Osteoblast (primary cell): ENCODE data around the gene DGKD. TPM values are rescaled to one million over a fixed set of nuclear protein-coding genes. Genes with fewer than 3 reads are reported as not detected.

ENCODE experiments used
- DNase-seq: peaks from one replicate; pipeline ENCODE4 v3.0.0; 2011; ENCODE audit warnings: low spot score, mixed read lengths; ENCODE audit not compliant: insufficient read length; ENCODE audit errors: missing footprints
- H2AFZ ChIP-seq: 2 replicates; pipeline ENCODE4 v1.6.0; 2011; ENCODE audit warnings: mild to moderate bottlenecking, low read length
- H3K27ac ChIP-seq: 2 replicates; pipeline ENCODE4 v1.5.1; 2011; ENCODE audit warnings: mild to moderate bottlenecking, low read depth, low read length, moderate library complexity
- H3K27me3 ChIP-seq: 2 replicates; pipeline ENCODE4 v1.6.0; 2012; ENCODE audit warnings: mild to moderate bottlenecking, control low read depth, inconsistent platforms, low read length, moderate library complexity; ENCODE audit not compliant: insufficient read depth
- H3K36me3 ChIP-seq: 2 replicates; pipeline ENCODE4 v1.5.1; 2011; ENCODE audit warnings: mild to moderate bottlenecking, low read length, control low read depth, moderate library complexity; ENCODE audit not compliant: insufficient read depth
- H3K4me1 ChIP-seq: 2 replicates; pipeline ENCODE4 v1.5.1; 2011; ENCODE audit warnings: mild to moderate bottlenecking, low read length, control low read depth, moderate library complexity; ENCODE audit not compliant: insufficient read depth
- H3K4me2 ChIP-seq: 2 replicates; pipeline ENCODE4 v1.6.0; 2011; ENCODE audit warnings: mild to moderate bottlenecking, low read length; ENCODE audit not compliant: insufficient read depth
- H3K4me3 ChIP-seq: fragments of 200-600 bp; sonication (generic); 3 replicates; pipeline ENCODE4 v1.5.1; 2012; ENCODE audit warnings: mild to moderate bottlenecking, low read length, inconsistent platforms; ENCODE audit not compliant: insufficient read depth
- H3K79me2 ChIP-seq: 2 replicates; pipeline ENCODE4 v1.6.0; 2012; ENCODE audit warnings: mild to moderate bottlenecking, low read length, control low read depth, inconsistent platforms; ENCODE audit not compliant: insufficient read depth
- H3K9me3 ChIP-seq: 2 replicates; pipeline ENCODE4 v1.5.1; 2011; ENCODE audit warnings: low read depth, low read length, control low read depth
- H4K20me1 ChIP-seq: 2 replicates; pipeline ENCODE4 v1.6.0; 2012; ENCODE audit warnings: mild to moderate bottlenecking, low read length, control low read depth; ENCODE audit not compliant: insufficient read depth
- total RNA-seq: library from RNA; depleted of rRNA; stranded (reverse); fragments of >200 nt; gene quantifications from 2 replicates; pipeline ENCODE4 v1.2.3, GENCODE V29; 2012
- TF ChIP-seq, protein P1 (sequence below): IDR thresholded peaks from 2 replicates; pipeline ENCODE4 v1.5.1; 2011; ENCODE audit warnings: mild to moderate bottlenecking, low read depth, low read length, moderate library complexity; ENCODE audit errors: extremely low read depth

DGKD gene
- total RNA-seq, 1 donor: 6.5 TPM

DNA sequence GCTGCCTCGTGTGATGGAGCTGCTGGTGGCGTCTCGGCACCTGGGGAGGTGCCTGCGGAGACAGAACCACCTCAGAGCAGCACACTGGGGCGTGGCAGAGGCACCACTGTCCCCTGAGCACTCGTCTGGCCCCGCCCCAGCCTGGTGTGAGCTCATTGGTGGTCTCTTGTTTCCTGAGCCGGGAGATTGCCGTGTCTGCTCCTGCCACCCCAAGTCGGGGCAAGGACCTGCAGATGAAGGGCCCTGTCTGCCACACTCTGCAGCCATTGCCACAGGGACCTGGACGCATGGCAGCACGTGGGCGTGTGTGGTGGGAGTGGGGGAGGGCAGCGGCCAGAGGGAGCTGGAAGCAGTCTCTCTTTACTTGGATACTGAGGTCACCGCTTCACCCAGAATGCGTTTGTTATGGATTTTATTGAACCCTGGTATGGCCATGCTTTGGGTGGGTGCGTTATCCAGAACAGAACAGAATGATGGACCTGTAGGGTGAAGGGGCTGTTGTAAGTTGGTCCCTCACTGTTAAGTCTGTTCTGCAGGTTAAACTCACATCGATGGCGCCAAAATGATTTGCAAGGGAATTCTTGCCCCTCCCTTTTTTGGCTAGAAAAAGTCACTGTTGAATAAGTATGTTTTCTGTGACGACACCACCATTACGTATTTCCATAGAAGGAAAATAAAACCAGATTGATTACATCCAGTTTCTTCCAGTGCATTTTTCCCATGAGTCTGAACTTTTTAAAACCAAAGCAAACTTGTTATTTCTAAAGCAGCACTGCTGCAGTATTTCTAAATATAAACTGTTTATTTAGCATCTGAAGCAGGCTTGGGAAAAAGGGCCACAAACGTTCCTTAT, 120.2 kb downstream of the DGKD start:
- Histone ChIP-seq H3K79me2 (no peaks in the 10 kb centered on the region), H3K4me3 (no peak overlapping the region), H3K4me2 (no peak overlapping the region), H3K9me3 (no peaks in the 10 kb centered on the region), H3K4me1 (no peaks in the 10 kb centered on the region), H3K27ac (no peak overlapping the region), H2AFZ (no peak overlapping the region), H4K20me1 (peaks cover 2% of the 10 kb centered on the region), H3K36me3 (peaks cover 22% of the 10 kb centered on the region), H3K27me3 (no peaks in the 10 kb centered on the region)
- peak; percentile 75 for DNase-seq
- TF ChIP-seq, protein P1, sequence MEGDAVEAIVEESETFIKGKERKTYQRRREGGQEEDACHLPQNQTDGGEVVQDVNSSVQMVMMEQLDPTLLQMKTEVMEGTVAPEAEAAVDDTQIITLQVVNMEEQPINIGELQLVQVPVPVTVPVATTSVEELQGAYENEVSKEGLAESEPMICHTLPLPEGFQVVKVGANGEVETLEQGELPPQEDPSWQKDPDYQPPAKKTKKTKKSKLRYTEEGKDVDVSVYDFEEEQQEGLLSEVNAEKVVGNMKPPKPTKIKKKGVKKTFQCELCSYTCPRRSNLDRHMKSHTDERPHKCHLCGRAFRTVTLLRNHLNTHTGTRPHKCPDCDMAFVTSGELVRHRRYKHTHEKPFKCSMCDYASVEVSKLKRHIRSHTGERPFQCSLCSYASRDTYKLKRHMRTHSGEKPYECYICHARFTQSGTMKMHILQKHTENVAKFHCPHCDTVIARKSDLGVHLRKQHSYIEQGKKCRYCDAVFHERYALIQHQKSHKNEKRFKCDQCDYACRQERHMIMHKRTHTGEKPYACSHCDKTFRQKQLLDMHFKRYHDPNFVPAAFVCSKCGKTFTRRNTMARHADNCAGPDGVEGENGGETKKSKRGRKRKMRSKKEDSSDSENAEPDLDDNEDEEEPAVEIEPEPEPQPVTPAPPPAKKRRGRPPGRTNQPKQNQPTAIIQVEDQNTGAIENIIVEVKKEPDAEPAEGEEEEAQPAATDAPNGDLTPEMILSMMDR: no peak

DNA sequence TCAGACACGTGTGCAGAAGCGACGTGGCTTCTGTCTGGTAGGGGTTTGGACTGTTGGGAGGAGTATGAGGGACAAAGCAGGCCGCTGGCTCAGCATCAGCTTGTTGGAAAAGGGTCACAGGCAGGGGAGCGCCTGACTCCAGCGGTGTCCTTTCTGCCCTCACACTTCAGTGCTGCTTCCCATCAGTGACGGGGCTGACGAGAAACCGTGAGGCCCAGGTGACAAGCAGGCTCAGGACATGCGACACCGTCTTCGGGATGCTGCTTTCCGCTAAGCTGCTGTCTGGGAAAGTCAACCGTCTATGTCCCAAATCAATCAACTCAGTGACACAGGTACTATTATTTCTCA, 121.7 kb downstream of the DGKD start:
- TF ChIP-seq, protein P1: no peak
- H3K4me2 ChIP-seq: no peak overlapping the region
- H3K9me3 ChIP-seq: no peaks in the 10 kb centered on the region
- H2AFZ ChIP-seq: no peak overlapping the region
- peaks cover 25% of the 10 kb centered on the region for H3K36me3 ChIP-seq
- H3K27me3 ChIP-seq: no peaks in the 10 kb centered on the region
- H4K20me1 ChIP-seq: peaks cover 2% of the 10 kb centered on the region
- no peak overlapping the region for H3K4me3 ChIP-seq
- H3K79me2 ChIP-seq: no peaks in the 10 kb centered on the region
- peak; percentile 3 for DNase-seq
- no peak overlapping the region for H3K27ac ChIP-seq
- H3K4me1 ChIP-seq: no peaks in the 10 kb centered on the region

DNA sequence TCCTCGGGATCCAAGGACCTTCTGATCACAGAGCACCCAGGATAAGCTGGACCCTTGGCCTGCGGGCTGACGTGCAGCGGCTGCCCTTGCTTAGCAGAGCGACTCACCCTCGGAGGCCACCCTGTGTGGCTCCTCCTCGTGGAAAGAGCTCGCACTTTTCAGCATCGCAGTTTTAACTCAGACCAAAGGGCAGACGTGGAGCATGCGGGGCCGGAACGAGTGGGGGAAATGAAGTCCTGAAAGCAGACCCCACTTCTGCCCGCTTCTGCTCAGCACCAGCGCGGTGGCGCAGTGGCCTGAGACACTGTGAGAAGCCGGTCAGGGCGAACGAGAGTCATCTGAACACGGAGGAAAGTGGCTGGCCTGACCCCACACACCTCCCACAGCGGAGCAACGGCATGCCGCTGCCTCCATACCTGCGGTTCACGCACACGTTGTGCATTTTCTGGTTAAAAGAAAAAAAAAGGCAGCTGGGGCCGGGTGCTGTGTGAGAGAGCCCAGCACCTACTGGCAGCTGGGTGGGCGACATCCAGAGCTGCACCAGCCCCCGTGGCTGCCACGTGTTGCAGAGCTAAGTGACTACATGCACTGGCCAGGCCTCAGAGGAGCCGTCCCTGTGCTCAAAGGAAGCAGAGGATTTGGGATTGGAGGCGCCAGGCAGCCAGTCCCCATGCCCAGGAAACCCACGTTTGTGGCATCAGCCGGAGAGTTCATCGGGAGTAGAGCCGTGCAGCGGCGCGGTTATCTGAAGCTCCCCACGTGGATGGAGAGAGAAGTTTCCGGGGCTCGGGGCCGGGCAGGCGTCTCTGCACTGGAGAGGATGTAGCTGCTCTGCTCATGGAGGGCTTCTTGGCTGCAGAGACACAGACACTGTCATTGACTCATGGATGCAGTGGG, 122.6 kb downstream of the DGKD start:
- Histone ChIP-seq H3K27me3 (no peaks in the 10 kb centered on the region), H3K79me2 (no peaks in the 10 kb centered on the region), H3K4me2 (no peak overlapping the region), H3K36me3 (peaks cover 33% of the 10 kb centered on the region), H3K4me3 (no peak overlapping the region), H2AFZ (no peak overlapping the region), H4K20me1 (peaks cover 2% of the 10 kb centered on the region), H3K4me1 (no peaks in the 10 kb centered on the region), H3K9me3 (no peaks in the 10 kb centered on the region), H3K27ac (no peak overlapping the region)
- peak; percentile 73 for DNase-seq
- TF ChIP-seq, protein P1: no peak
